Heart right ventricle (tissue), 16 donors: ENCODE measurements around the gene CYP2A6. TPM values are rescaled to one million over a fixed set of nuclear protein-coding genes. Genes with fewer than 3 reads are reported as not detected.
"Not testable (repeated sequence)": the region's sequence is repeated elsewhere in the genome, so short reads cannot be mapped to it uniquely, and the experiment has no call there.

Source experiments
- ATAC-seq, 8 donors: fragments of 200-7000 bp; cut with Tn5 transposase; one replicate each; pipeline ENCODE4 v1.9.1; 2020; ENCODE audit warnings: mild to moderate bottlenecking in 8 of 8, moderate library complexity in 8 of 8, moderate number of reproducible peaks in 1 of 8
- DNase-seq, 2 donors: peaks; one replicate each; pipeline ENCODE4 v3.0.0-alpha.2; 2020
- H3K27ac ChIP-seq, 10 donors: fragments of 200-600 bp; sonication (generic) in 2 of 10; one replicate each; pipeline versions ENCODE4 v1.5.0 to v1.8.0; 2020 to 2022; ENCODE audit warnings: mild to moderate bottlenecking in 3 of 10
- H3K27me3 ChIP-seq, 7 donors: fragments of 200-600 bp; one replicate each; pipeline ENCODE4 v1.8.0; 2021 to 2022; ENCODE audit warnings: mild to moderate bottlenecking in 2 of 7
- H3K36me3 ChIP-seq, 9 donors: fragments of 200-600 bp; sonication (generic) in 1 of 9; one replicate each; pipeline versions ENCODE4 v1.5.0 to v1.8.0; 2020 to 2022; ENCODE audit warnings: mild to moderate bottlenecking in 2 of 9
- H3K4me1 ChIP-seq, 9 donors: fragments of 200-600 bp; sonication (generic) in 1 of 9; one replicate each; pipeline versions ENCODE4 v1.5.0 to v1.8.0; 2020 to 2022; ENCODE audit warnings: mild to moderate bottlenecking in 4 of 9
- H3K4me3 ChIP-seq, 10 donors: fragments of 200-600 bp; sonication (generic) in 2 of 10; one replicate each; pipeline versions ENCODE4 v1.5.0 to v1.8.0; 2020 to 2022; ENCODE audit warnings: mild to moderate bottlenecking in 7 of 10, moderate library complexity in 2 of 10
- H3K9me3 ChIP-seq, 11 donors: fragments of 200-600 bp in 10 of 11; sonication (generic) in 2 of 11; one replicate each; pipeline versions ENCODE4 v1.5.0 to v1.8.0; 2013 to 2022; ENCODE audit warnings: mild to moderate bottlenecking in 2 of 11, control low read depth in 1 of 11, moderate library complexity in 1 of 11
- CTCF ChIP-seq, 9 donors: fragments of 200-600 bp; sonication (generic) in 2 of 9; IDR thresholded peaks; one replicate each; pipeline versions ENCODE4 v1.5.0 to v1.8.0; 2021 to 2022; ENCODE audit warnings: antibody characterized with exemption in 9 of 9, mild to moderate bottlenecking in 5 of 9, moderate library complexity in 1 of 9
- WGBS, 2 donors: extraction: QIAGEN DNeasy Blood & Tissue Kit; methylation state at CpG; one replicate each; pipeline ENCODE4 v1.1.7; 2013; ENCODE audit warnings: inconsistent platforms in 1 of 2; 5-methylcytosine and 5-hydroxymethylcytosine counted together
- intact Hi-C, 10 donors: fragments of 100-400 bp; cut with DNase I; formaldehyde crosslinking; loops; one replicate each; pipeline versions ENCODE4 v1.11.1 to v1.14.2; 2022
- polyA plus RNA-seq, 2 donors: library from polyadenylated mRNA; stranded (reverse); fragments of 200-250 nt; gene quantifications; one replicate each; pipeline ENCODE4 v1.2.3, GENCODE V29; 2013
- total RNA-seq, 10 donors: library from RNA; stranded (reverse); fragmentation: NEBNext Ultra II Directional in 3 of 10; extraction: Animal tissue kit (Norgen Biotek cat#: 25700) in 3 of 10; gene quantifications; one replicate each; pipeline versions ENCODE4 v1.2.1 to v1.2.4, GENCODE V29; 2021 to 2023
- donor health status: Arrhythmogenic right ventricular cardiomyopathy.
- donor health status: ischemic (EF 13 %, LVEDD 7.1; RV severe dilation, severe dysfunction).
- donor health status: healthy with polysubstance abuse.
- donor health status: DM: no; HTN: yes; CAD: no.
- donor health status: DM: no; HTN: no; CAD: no.
- donor health status: ischemic (EF 25% LVEDD 6.9; RV normal size, moderate dysfunction).
- donor health status: ischemic (EF 25% LVEDD 5.7; RV mildly dilated, moderate dysfunction).
- donor health status: healthy.
- donor health status: DM: yes; HTN: yes; CAD: no.
- donor health status: Ischemic cardiomyopathy.
- donor health status: ischemic (EF 35%, LVEDD 5.7; RV mildly dilated, moderate dysfunction).
- donor health status: nonischemic (EF 11% LVEDD 7.7; RV severe dilation, severe dysfunction).
- donor health status: DM: yes; HTN: yes; CAD: no.
- donor health status: PGD.
- donor health status: ischemic (EF 29% LVEDD 5.4; RV normal size, mild dysfunction).
- donor health status: nonischemic (EF 23%, LVEDD 6.1; RV moderate dilation, normal function).

CYP2A6 gene
- total and polyA plus RNA-seq, 12 donors, result not detected

- Histone ChIP-seq H3K4me3 (no peak overlapping the region), H3K4me1 (peaks cover 0 to 3% (median 0%) of the 10 kb centered on the region in 9 donors), H3K36me3 (no peaks in the 10 kb centered on the region), H3K9me3 (peaks cover 0 to 10% (median 0%) of the 10 kb centered on the region in 11 donors), H3K27ac (no peak overlapping the region), H3K27me3 (peaks cover 0 to 11% (median 0%) of the 10 kb centered on the region in 7 donors)
- ATAC-seq (no peak), DNase-seq (no peak)
- intact Hi-C loops, result no loop called here
- WGBS, 2 donors, result 67 to 72% methylated on average over 2 of the region's 2 CpGs
- no peak for TF ChIP-seq CTCF (IDR thresholded peaks at IDR 0.05)
These were observed 22.0 kb upstream of the CYP2A6 start for GRCh38 chr19:40872209-40872608.

- peaks cover 0 to 5% (median 0%) of the 10 kb centered on the region in 11 donors for H3K9me3 ChIP-seq
- no peaks in the 10 kb centered on the region for H3K36me3 ChIP-seq
- H3K27me3 ChIP-seq, result no peaks in the 10 kb centered on the region
- no peak overlapping the region for H3K4me3 ChIP-seq
- no peak for ATAC-seq
- no peak overlapping the region for H3K27ac ChIP-seq
- H3K4me1 ChIP-seq, result no peaks in the 10 kb centered on the region
- TF ChIP-seq CTCF (IDR thresholded peaks at IDR 0.05), result no peak
- intact Hi-C loops, result no loop called here
- 78 to 80% methylated on average over 7 of the region's 7 CpGs for WGBS, 2 donors
- no peak for DNase-seq
These were observed 17.5 kb upstream of the CYP2A6 start for GRCh38 chr19:40867701-40868100.

DNA sequence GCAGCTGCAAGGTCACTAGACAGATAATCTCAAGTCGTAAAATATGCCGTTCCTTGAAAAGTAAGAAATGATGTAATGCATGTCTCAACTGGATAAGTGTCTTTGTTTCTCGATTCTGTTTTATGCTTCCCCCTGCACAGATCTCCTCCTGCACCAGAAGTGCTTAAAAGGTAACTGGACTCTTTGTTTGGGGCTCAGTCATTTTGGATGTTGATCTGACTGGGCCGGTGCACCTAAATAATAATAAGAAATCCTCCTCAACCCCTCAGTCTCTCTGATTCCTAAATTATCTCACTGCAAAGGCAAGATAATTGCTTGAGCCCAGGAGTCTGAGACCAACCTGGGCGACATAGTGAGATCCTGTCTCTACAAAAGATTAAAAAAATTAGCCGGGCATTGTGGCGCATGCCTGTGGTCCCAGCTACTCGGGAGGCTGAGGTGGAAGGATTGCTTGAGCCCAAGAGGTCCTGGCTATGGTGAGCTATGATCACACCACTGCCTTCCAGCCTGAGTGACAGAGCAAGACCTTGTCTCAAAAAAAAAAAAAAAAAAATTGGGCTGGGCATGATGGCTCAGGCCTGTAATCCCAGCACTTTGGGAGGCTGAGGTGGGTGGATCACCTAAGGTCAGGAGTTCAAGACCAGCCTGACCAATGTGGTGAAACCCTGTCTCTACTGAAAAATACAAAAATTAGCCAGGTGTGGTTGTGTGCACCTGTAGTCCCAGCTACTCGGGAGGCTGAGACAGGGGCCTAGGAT is 14.7 kb upstream of the CYP2A6 start:
- ATAC-seq, H3K27ac ChIP-seq, H3K27me3 ChIP-seq, H3K4me3 ChIP-seq, H3K4me1 ChIP-seq, DNase-seq, H3K36me3 ChIP-seq, H3K9me3 ChIP-seq, intact Hi-C loops: not testable (repeated sequence)
- WGBS, 2 donors, result 55 to 66% methylated on average over 9 of the region's 9 CpGs

DNA sequence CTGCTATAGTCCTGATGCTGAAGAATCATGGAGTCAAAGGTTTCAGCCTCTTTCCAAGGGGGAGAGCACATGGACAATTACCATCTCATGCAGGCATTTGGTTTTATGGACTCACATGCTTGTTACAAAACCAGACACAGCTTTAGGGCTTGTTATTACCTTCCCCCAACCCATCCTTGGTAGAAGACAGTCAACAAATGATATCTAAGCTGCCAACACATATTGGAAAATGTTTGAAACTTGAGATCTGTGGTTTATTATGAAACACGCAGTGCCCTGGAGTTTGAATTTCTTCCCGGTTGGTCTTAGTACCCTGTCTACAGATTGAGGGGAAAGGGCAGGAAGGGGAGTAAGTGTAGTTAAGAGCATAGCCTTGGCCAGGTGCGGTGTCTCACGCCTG is 12.5 kb upstream of the CYP2A6 start:
- no peaks in the 10 kb centered on the region for H3K36me3 ChIP-seq
- ATAC-seq, result no peak
- H3K4me1 ChIP-seq, result no peaks in the 10 kb centered on the region
- no peak overlapping the region for H3K4me3 ChIP-seq
- H3K9me3 ChIP-seq, result no peaks in the 10 kb centered on the region
- TF ChIP-seq CTCF (IDR thresholded peaks at IDR 0.05), result no peak
- no peak for DNase-seq
- H3K27me3 ChIP-seq, result no peaks in the 10 kb centered on the region
- WGBS, 2 donors, result 88 to 89% methylated on average over 4 of the region's 4 CpGs
- no peak overlapping the region for H3K27ac ChIP-seq
- intact Hi-C loops, result no loop called here

DNA sequence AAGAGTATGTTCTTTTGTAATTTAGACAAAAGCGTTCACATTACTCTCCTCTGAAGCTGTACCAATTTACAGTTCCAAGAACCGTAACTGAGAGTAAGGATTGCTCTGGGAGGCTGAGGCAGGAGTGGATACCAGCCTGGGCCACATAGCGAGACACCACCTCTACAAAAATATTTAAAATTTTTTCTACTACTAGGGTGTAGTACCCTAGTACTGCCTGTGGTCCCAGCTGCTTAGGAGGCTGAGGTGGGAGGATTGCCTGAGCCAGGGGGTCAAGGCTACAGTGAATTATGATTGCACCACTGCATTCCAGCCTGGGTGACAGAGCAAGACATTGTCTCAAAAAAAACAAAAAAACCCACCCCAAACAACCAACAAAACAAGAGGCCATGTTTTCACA is 12.1 kb upstream of the CYP2A6 start:
- DNase-seq (no peak), ATAC-seq (no peak)
- Histone ChIP-seq H3K4me3 (no peak overlapping the region), H3K9me3 (no peaks in the 10 kb centered on the region), H3K4me1 (no peaks in the 10 kb centered on the region), H3K27ac (no peak overlapping the region), H3K27me3 (no peaks in the 10 kb centered on the region), H3K36me3 (no peaks in the 10 kb centered on the region)
- TF ChIP-seq CTCF (IDR thresholded peaks at IDR 0.05), result peak in 1 of 9 donors; percentile 6
- intact Hi-C loops, result no loop called here
- WGBS, 2 donors, result 94 to 95% methylated on average over 3 of the region's 3 CpGs
